Effector memory CD4-positive, alpha-beta T cell (primary cell): ENCODE measurements around the gene MPP3.

Experiments used
- DNase-seq, 3 donors: peaks; one replicate each; pipeline ENCODE4 v3.0.0-alpha.2; 2020
- H3K27ac ChIP-seq: 2 replicates; pipeline ENCODE4 v1.7.0; 2013; ENCODE audit warnings: mild to moderate bottlenecking, low read length, moderate library complexity; ENCODE audit not compliant: insufficient read depth, poor library complexity, severe bottlenecking
- H3K27me3 ChIP-seq: replicated peaks from 2 replicates; pipeline ENCODE4 v1.7.0; 2013; ENCODE audit warnings: mild to moderate bottlenecking, low read length; ENCODE audit not compliant: insufficient read depth, control insufficient read depth, poor library complexity, severe bottlenecking
- H3K36me3 ChIP-seq: 2 replicates; pipeline ENCODE4 v1.7.0; 2013; ENCODE audit warnings: mild to moderate bottlenecking, low read length, moderate library complexity; ENCODE audit not compliant: control insufficient read depth, insufficient read depth
- H3K4me1 ChIP-seq: 2 replicates; pipeline ENCODE4 v1.7.0; 2013; ENCODE audit warnings: low read length, mild to moderate bottlenecking; ENCODE audit not compliant: control insufficient read depth, insufficient read depth, poor library complexity, severe bottlenecking
- H3K4me3 ChIP-seq: 2 replicates; pipeline ENCODE4 v1.7.0; 2013; ENCODE audit warnings: low read length, low read depth, mild to moderate bottlenecking; ENCODE audit not compliant: insufficient read depth, poor library complexity, severe bottlenecking
- H3K9me3 ChIP-seq: 2 replicates; pipeline ENCODE4 v1.7.0; 2013; ENCODE audit warnings: mild to moderate bottlenecking, low read length, moderate library complexity; ENCODE audit not compliant: control insufficient read depth

The MPP3 gene

GRCh38 chr17:43755389-43755875 is 77.5 kb downstream of the MPP3 start:
- H3K4me1 ChIP-seq = no peaks in the 10 kb centered on the region
- H3K27ac ChIP-seq = no peak overlapping the region
- H3K27me3 ChIP-seq = peaks cover 3% of the 10 kb centered on the region
- DNase-seq = no peak
- no peaks in the 10 kb centered on the region for H3K36me3 ChIP-seq
- H3K9me3 ChIP-seq = no peaks in the 10 kb centered on the region
- no peak overlapping the region for H3K4me3 ChIP-seq

DNA sequence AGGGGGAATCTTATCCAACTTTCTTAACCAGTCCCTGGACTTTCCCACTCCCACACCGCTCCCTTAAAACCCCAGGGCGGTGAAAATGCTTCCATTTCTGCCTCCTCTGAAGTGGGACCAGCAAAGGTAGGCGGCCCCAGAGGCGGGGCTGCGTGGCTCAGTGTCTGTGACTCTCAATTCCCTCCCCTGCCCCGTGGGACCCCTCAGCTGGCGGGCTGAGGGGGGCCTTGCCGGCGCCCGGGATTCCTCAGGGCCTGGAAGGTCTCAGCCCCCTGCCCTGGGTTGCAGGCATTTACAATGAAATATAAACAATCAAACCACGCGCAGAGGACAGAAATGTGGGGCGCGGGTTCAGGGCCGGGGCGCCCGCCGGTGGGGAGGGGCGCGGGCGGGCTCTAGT is 78.0 kb downstream of the MPP3 start:
- H3K36me3 ChIP-seq = no peaks in the 10 kb centered on the region
- no peak overlapping the region for H3K4me3 ChIP-seq
- H3K9me3 ChIP-seq = no peaks in the 10 kb centered on the region
- peaks cover 3% of the 10 kb centered on the region for H3K27me3 ChIP-seq
- H3K27ac ChIP-seq = no peak overlapping the region
- H3K4me1 ChIP-seq = no peaks in the 10 kb centered on the region
- DNase-seq = no peak

DNA sequence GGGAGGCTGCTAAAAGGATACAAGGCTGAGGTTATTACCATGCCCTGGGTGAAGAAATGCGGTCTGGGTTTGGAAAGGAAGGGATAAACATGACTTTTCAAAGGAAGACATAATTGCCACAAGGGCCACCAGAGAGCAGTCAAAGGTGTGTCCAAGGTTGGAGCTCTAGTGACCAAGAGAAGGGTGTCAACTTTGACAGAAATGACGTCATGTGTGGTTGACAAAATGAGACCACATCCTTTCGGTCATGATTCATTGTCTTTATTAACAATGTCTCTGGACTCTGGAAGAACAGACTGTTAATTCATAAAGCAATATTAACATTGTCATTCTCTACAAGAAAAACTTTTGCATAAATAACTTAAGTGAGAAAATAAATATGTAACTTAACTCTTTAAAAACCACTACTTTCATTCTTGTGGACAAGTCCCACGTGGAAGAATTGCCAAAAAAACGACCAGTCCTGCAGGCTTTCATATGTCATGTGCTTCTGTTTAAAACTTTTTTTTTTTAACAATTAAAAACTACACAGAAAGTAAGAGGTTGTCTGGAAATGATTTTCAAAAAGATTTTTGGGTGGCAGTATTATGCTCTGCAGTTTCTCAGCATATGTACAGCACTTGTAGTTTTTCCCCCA is 79.3 kb downstream of the MPP3 start:
- Histone ChIP-seq H3K4me1 (no peaks in the 10 kb centered on the region), H3K9me3 (no peaks in the 10 kb centered on the region), H3K4me3 (no peak overlapping the region), H3K27me3 (peaks cover 3% of the 10 kb centered on the region), H3K27ac (no peak overlapping the region), H3K36me3 (no peaks in the 10 kb centered on the region)
- no peak for DNase-seq
